Hematopoietic multipotent progenitor cell treated with erythropoietin and hydrocortisone succinate and interleukin-3 and kit ligand, for 8 days (in vitro differentiated cells): ENCODE data around the gene SLC2A6.

Source experiments
- DNase-seq: peaks from one replicate; pipeline ENCODE4 v3.0.0-alpha.2; 2015

The SLC2A6 gene

GRCh38 chr9:133476036-133476931, 2.6 kb downstream of the SLC2A6 start:
- peak; percentile 13 for DNase-seq

- no peak for DNase-seq
These were observed 3.4 kb downstream of the SLC2A6 start for GRCh38 chr9:133475292-133476012.

- DNase-seq: no peak
These were observed 4.0 kb downstream of the SLC2A6 start for GRCh38 chr9:133474853-133475252.

- peak; percentile 43 for DNase-seq
These were observed 4.7 kb downstream of the SLC2A6 start for GRCh38 chr9:133474215-133474614.

GRCh38 chr9:133473743-133474142, 5.2 kb downstream of the SLC2A6 start:
- no peak for DNase-seq

GRCh38 chr9:133472753-133473378, 6.0 kb downstream of the SLC2A6 start:
- no peak for DNase-seq

GRCh38 chr9:133472277-133472645, 6.6 kb downstream of the SLC2A6 start:
- DNase-seq: no peak

- DNase-seq: no peak
These were observed 7.2 kb downstream of the SLC2A6 start for GRCh38 chr9:133471551-133472276.

- DNase-seq: no peak
These were observed 7.9 kb downstream of the SLC2A6 start for GRCh38 chr9:133470988-133471387.

GRCh38 chr9:133470427-133470924, 8.4 kb downstream of the SLC2A6 start:
- DNase-seq: no peak

- no peak for DNase-seq
These were observed 10.0 kb downstream of the SLC2A6 start for GRCh38 chr9:133468777-133469421.

- DNase-seq: no peak
These were observed 10.5 kb downstream of the SLC2A6 start for GRCh38 chr9:133468374-133468773.

GRCh38 chr9:133467101-133467500, 11.8 kb downstream of the SLC2A6 start:
- no peak for DNase-seq

- no peak for DNase-seq
These were observed 12.9 kb downstream of the SLC2A6 start for GRCh38 chr9:133465984-133466383.

- no peak for DNase-seq
These were observed 14.3 kb downstream of the SLC2A6 start for GRCh38 chr9:133464638-133465037.

- no peak for DNase-seq
These were observed 14.9 kb downstream of the SLC2A6 start for GRCh38 chr9:133463864-133464615.

- DNase-seq: no peak
These were observed 15.6 kb downstream of the SLC2A6 start for GRCh38 chr9:133463234-133463863.

GRCh38 chr9:133461975-133462374, 16.9 kb downstream of the SLC2A6 start:
- DNase-seq: no peak

- no peak for DNase-seq
These were observed 18.3 kb downstream of the SLC2A6 start for GRCh38 chr9:133460405-133461175.
